IMR-90 (cell line): ENCODE data around the gene WLS. TPM values are rescaled to one million over a fixed set of nuclear protein-coding genes. Genes with fewer than 3 reads are reported as not detected.

Experiments
- ATAC-seq: fragments of 200-7000 bp; cut with Tn5 transposase; 2 replicates; pipeline ENCODE4 v1.9.1; 2020; ENCODE audit warnings: low read depth, mild to moderate bottlenecking, moderate library complexity
- BruUV-seq: library from RNA; stranded (reverse); fragments of 400-500 nt; replicated peaks from 2 replicates; lab custom pipeline; 2021; lab: Mats Ljungman, UMichigan
- CTCF ChIA-PET: fragments of 300-600 bp; formaldehyde crosslinking; extraction: SDS; loops from one replicate; lab custom pipeline; 2021; ENCODE audit warnings: antibody characterized with exemption; lab: Yijun Ruan, JAX
- POLR2A ChIA-PET: fragments of 300-600 bp; sonication (Branson Sonifier 250); formaldehyde crosslinking; loops from one replicate; lab custom pipeline; 2022; ENCODE audit warnings: antibody characterized with exemption; ENCODE audit not compliant: unreplicated experiment; lab: Charles Lee
- DNase-seq: peaks from one replicate; pipeline ENCODE4 v3.0.0; 2013
- H2AFZ ChIP-seq: replicated peaks from 2 replicates; pipeline ENCODE3; 2013; ENCODE audit warnings: low read length, mild to moderate bottlenecking; ENCODE audit not compliant: poor library complexity
- H2AK5ac ChIP-seq: 2 replicates; pipeline ENCODE4 v1.6.1; 2013; ENCODE audit warnings: low read depth, low read length, inconsistent platforms
- H2AK9ac ChIP-seq: replicated peaks from 2 replicates; pipeline ENCODE3; 2013; ENCODE audit warnings: mild to moderate bottlenecking, low read depth, low read length, moderate library complexity; ENCODE audit not compliant: poor library complexity
- H2BK120ac ChIP-seq: 2 replicates; pipeline ENCODE4 v1.6.1; 2013; ENCODE audit warnings: low read depth, low read length, inconsistent platforms
- H2BK15ac ChIP-seq: 3 replicates; pipeline ENCODE4 v1.6.1; 2013; ENCODE audit warnings: low read depth, low read length, inconsistent platforms
- H2BK20ac ChIP-seq: 2 replicates; pipeline ENCODE4 v1.6.1; 2013; ENCODE audit warnings: low read depth, mild to moderate bottlenecking, inconsistent platforms, low read length, moderate library complexity
- H2BK5ac ChIP-seq: 2 replicates; pipeline ENCODE4 v1.6.1; 2013; ENCODE audit warnings: mild to moderate bottlenecking, low read depth, low read length, inconsistent platforms; ENCODE audit not compliant: poor library complexity, severe bottlenecking
- H3K14ac ChIP-seq: replicated peaks from 2 replicates; pipeline ENCODE4 v1.6.1; 2013; ENCODE audit warnings: low read depth, low read length, inconsistent platforms
- H3K18ac ChIP-seq: 2 replicates; pipeline ENCODE4 v1.6.1; 2013; ENCODE audit warnings: low read depth, low read length, control low read depth
- H3K23ac ChIP-seq: 2 replicates; pipeline ENCODE4 v1.6.1; 2013; ENCODE audit warnings: low read depth, low read length, inconsistent platforms
- H3K27ac ChIP-seq: 2 replicates; pipeline ENCODE4 v1.5.1; 2013; ENCODE audit warnings: mild to moderate bottlenecking, control low read depth, low read length; ENCODE audit not compliant: insufficient read depth
- H3K27me3 ChIP-seq: 2 replicates; pipeline ENCODE4 v1.6.1; 2013; ENCODE audit warnings: low read length; ENCODE audit not compliant: control insufficient read depth, insufficient read depth
- H3K36me3 ChIP-seq: 2 replicates; pipeline ENCODE4 v1.6.1; 2013; ENCODE audit warnings: low read length, mixed read lengths; ENCODE audit not compliant: control insufficient read depth, insufficient read depth
- H3K4ac ChIP-seq: 2 replicates; pipeline ENCODE4 v1.6.1; 2013; ENCODE audit warnings: low read depth, low read length, inconsistent platforms
- H3K4me1 ChIP-seq: 2 replicates; pipeline ENCODE4 v1.6.1; 2013; ENCODE audit warnings: low read length, mixed read lengths; ENCODE audit not compliant: control insufficient read depth, insufficient read depth
- H3K4me2 ChIP-seq: 2 replicates; pipeline ENCODE4 v1.6.1; 2013; ENCODE audit warnings: low read depth, mild to moderate bottlenecking, control low read depth, low read length, moderate library complexity
- H3K4me3 ChIP-seq: 2 replicates; pipeline ENCODE4 v1.5.1; 2013; ENCODE audit warnings: low read depth, mild to moderate bottlenecking, control low read depth, low read length, moderate library complexity; ENCODE audit not compliant: insufficient read depth
- H3K56ac ChIP-seq: 2 replicates; pipeline ENCODE4 v1.6.1; 2013; ENCODE audit warnings: low read length, inconsistent platforms; ENCODE audit not compliant: insufficient read depth; ENCODE audit errors: extremely low read depth
- H3K79me1 ChIP-seq, 2 experiments: 2 replicates each; pipeline ENCODE4 v1.6.1; 2013; ENCODE audit warnings: low read length in 2 of 2, inconsistent platforms in 1 of 2, low read depth in 1 of 2
- H3K9ac ChIP-seq: 2 replicates; pipeline ENCODE4 v1.6.1; 2013; ENCODE audit warnings: low read depth, low read length, control low read depth
- H3K9me1 ChIP-seq: 2 replicates; pipeline ENCODE4 v1.6.1; 2013; ENCODE audit warnings: low read length, inconsistent platforms; ENCODE audit not compliant: insufficient read depth
- H3K9me3 ChIP-seq: 2 replicates; pipeline ENCODE4 v1.6.1; 2013; ENCODE audit warnings: low read length; ENCODE audit not compliant: control insufficient read depth, insufficient read depth
- H4K20me1 ChIP-seq: 2 replicates; pipeline ENCODE4 v1.6.1; 2013; ENCODE audit warnings: low read length, inconsistent platforms; ENCODE audit not compliant: insufficient read depth
- H4K5ac ChIP-seq: 2 replicates; pipeline ENCODE4 v1.6.1; 2013; ENCODE audit warnings: mild to moderate bottlenecking, low read depth, low read length, control low read depth
- H4K8ac ChIP-seq, 2 experiments: 2 replicates each; pipeline ENCODE4 v1.6.1; 2013; ENCODE audit warnings: low read depth in 2 of 2, low read length in 2 of 2, control low read depth in 1 of 2, inconsistent platforms in 1 of 2
- H4K91ac ChIP-seq: 2 replicates; pipeline ENCODE4 v1.6.1; 2013; ENCODE audit warnings: low read depth, low read length, inconsistent platforms; ENCODE audit not compliant: insufficient read depth
- CHD1 ChIP-seq: IDR thresholded peaks from 2 replicates; pipeline ENCODE4 v1.6.1; 2012; ENCODE audit warnings: low read depth, low read length, improper control_type of control experiment
- NFE2L2 ChIP-seq: fragments of 150-350 bp; IDR thresholded peaks from 2 replicates; pipeline ENCODE4 v1.6.1; 2016; ENCODE audit warnings: low read depth, mild to moderate bottlenecking, low read length
- RCOR1 ChIP-seq: IDR thresholded peaks from 2 replicates; pipeline ENCODE4 v1.6.1; 2012; ENCODE audit warnings: mild to moderate bottlenecking, low read length, improper control_type of control experiment; ENCODE audit not compliant: insufficient replicate concordance
- WGBS, 2 experiments: methylation state at CpG; one replicate each; pipeline versions ENCODE4 v1.1.5 to v1.1.7; 2013; ENCODE audit warnings: missing lambda C conversion rate in 2 of 2; ENCODE audit not compliant: insufficient read length in 1 of 2; ENCODE audit errors: extremely low coverage in 2 of 2; 5-methylcytosine and 5-hydroxymethylcytosine counted together
- dilution Hi-C: fragments of 300-500 bp; cut with HindIII; formaldehyde crosslinking; loops from one replicate; pipeline ENCODE4 v1.14.3; 2018; ENCODE audit warnings: low sequenced_read_pairs; ENCODE audit not compliant: unreplicated experiment
- in situ Hi-C: fragments of 300-500 bp; cut with MboI; formaldehyde crosslinking; loops from 3 replicates; pipeline ENCODE4 v1.14.3; 2019; ENCODE audit warnings: low sequenced_read_pairs, inconsistent platforms, mixed read lengths
- intact Hi-C: fragments of 100-400 bp; cut with micrococcal nuclease; formaldehyde crosslinking; loops from 2 replicates; pipeline ENCODE4 v1.10.0; 2022
- polyA plus RNA-seq, 3 experiments: library from polyadenylated mRNA; depleted of rRNA; stranded (reverse); fragments of >200 nt; gene quantifications; 2 replicates each; pipeline ENCODE4 v1.2.3, GENCODE V29; 2012; ENCODE audit warnings: low replicate concordance in 1 of 3
- total RNA-seq: library from RNA; depleted of rRNA; stranded (reverse); fragments of >200 nt; gene quantifications from 2 replicates; pipeline ENCODE4 v1.2.3, GENCODE V29; 2012

WLS gene
- total and polyA plus RNA-seq, 2 of the 4 experiments (the other 2 are of a cell fraction) = 152 to 157 TPM

- Histone ChIP-seq H3K27ac (no peak overlapping the region), H3K56ac (no peak overlapping the region), H4K5ac (no peak overlapping the region), H4K20me1 (peaks cover 26% of the 10 kb centered on the region; the same call in 1 of the 2 replicates), H2BK5ac (peak overlapping the region; percentile 61), H4K8ac (no peak overlapping the region; a peak in 1 of 4 replicates), H3K9me1 (peaks cover 20% of the 10 kb centered on the region), H3K9me3 (no peaks in the 10 kb centered on the region), H3K9ac (no peak overlapping the region), H3K4me3 (no peak overlapping the region), H3K14ac (no peak overlapping the region), H3K36me3 (peaks cover 3% of the 10 kb centered on the region), H3K27me3 (no peaks in the 10 kb centered on the region), H3K4ac (no peak overlapping the region), H4K91ac (no peak overlapping the region), H3K4me1 (peaks cover 15% of the 10 kb centered on the region), H3K79me1 (peaks cover 19 to 60% of the 10 kb centered on the region in 2 experiments; a peak in 3 of 4 replicates), H2BK15ac (no peak overlapping the region), H3K18ac (no peak overlapping the region), H3K23ac (no peak overlapping the region; the same call in 1 of the 2 replicates), H2AK9ac (no peak overlapping the region), H2AK5ac (no peak overlapping the region), H2BK120ac (no peak overlapping the region), H2BK20ac (no peak overlapping the region), H3K4me2 (no peak overlapping the region), H2AFZ (no peak overlapping the region)
- POLR2A ChIA-PET = interaction anchor here (0.6 kb wide), 2 partner anchors 20 to 35 kb away, joined by 4 to 8 read pairs; partner anchors contain the start of gene WLS
- DNase-seq (peak; percentile 49), ATAC-seq (no peak)
- intact Hi-C loops = no loop called here
- in situ Hi-C loops = no loop called here
- no CpG with 5 or more reads among the region's 1 CpG for WGBS, 2 experiments
- CTCF ChIA-PET = interaction anchor here (1.5 kb wide), 1 partner anchor 32 kb away, joined by 6 read pairs; no protein-coding TSS in a partner anchor
- TF ChIP-seq NFE2L2 (peak; percentile 84), CHD1 (no peak), RCOR1 (no peak)
- dilution Hi-C loops = no loop called here
- BruUV-seq = no TSS peak
These were observed 34.4 kb downstream of the WLS start for GRCh38 chr1:68197891-68198290.
